GM23338 (cell line): ENCODE measurements around the gene SLC5A2.

Experiments used
- CREB1 ChIP-seq: fragments of 250-450 bp; sonication (Bioruptor Pico); IDR thresholded peaks from 2 replicates; pipeline ENCODE4 v1.5.0; 2020; ENCODE audit warnings: low read depth, mild to moderate bottlenecking, moderate library complexity
- CTCF ChIP-seq, 2 experiments: fragments of 200-600 bp in 1 of 2; sonication (generic) in 1 of 2; conservative IDR thresholded peaks; 2 replicates each; pipeline versions ENCODE4 v1.5.1 to v1.6.1; 2016 to 2017; ENCODE audit warnings: antibody characterized with exemption in 2 of 2, low read depth in 2 of 2, mild to moderate bottlenecking in 2 of 2, moderate library complexity in 1 of 2
- ETS1 ChIP-seq: IDR thresholded peaks from 2 replicates; pipeline ENCODE4 v1.6.1; 2016; ENCODE audit warnings: antibody characterized with exemption
- EZH2 ChIP-seq: fragments of 200-600 bp; sonication (generic); IDR thresholded peaks from one replicate; pipeline ENCODE4 v1.8.0; 2017; ENCODE audit warnings: antibody characterized with exemption, mild to moderate bottlenecking, low read depth; ENCODE audit not compliant: unreplicated experiment
- EZH2phosphoT487 ChIP-seq: fragments of 200-600 bp; sonication (generic); IDR thresholded peaks from one replicate; pipeline ENCODE4 v1.8.1; 2018; ENCODE audit warnings: antibody characterized with exemption; ENCODE audit not compliant: unreplicated experiment
- JUNB ChIP-seq: IDR thresholded peaks from one replicate; pipeline ENCODE4 v1.6.1; 2016; ENCODE audit warnings: antibody characterized with exemption; ENCODE audit not compliant: unreplicated experiment
- NANOG ChIP-seq: IDR thresholded peaks from 2 replicates; pipeline ENCODE4 v1.6.1; 2016; ENCODE audit warnings: antibody characterized with exemption, borderline replicate concordance
- POLR2AphosphoS5 ChIP-seq: IDR thresholded peaks from 2 replicates; pipeline ENCODE4 v1.6.1; 2016; ENCODE audit warnings: antibody characterized with exemption, low read depth
- REST ChIP-seq: IDR thresholded peaks from one replicate; pipeline ENCODE4 v1.6.1; 2018; ENCODE audit warnings: antibody characterized with exemption; ENCODE audit not compliant: unreplicated experiment
- STAT1 ChIP-seq: IDR thresholded peaks from one replicate; pipeline ENCODE4 v1.6.1; 2016; ENCODE audit warnings: antibody characterized with exemption; ENCODE audit not compliant: unreplicated experiment
- ZNF114 ChIP-seq: fragments of 250-450 bp; sonication (Bioruptor Pico); IDR thresholded peaks from 2 replicates; pipeline ENCODE4 v1.5.0; 2020; ENCODE audit warnings: mild to moderate bottlenecking, moderate library complexity
- ZNF462 ChIP-seq: fragments of 250-450 bp; sonication (Bioruptor Pico); IDR thresholded peaks from 2 replicates; pipeline ENCODE4 v1.5.0; 2020; ENCODE audit warnings: mild to moderate bottlenecking, moderate library complexity

- TF ChIP-seq CTCF (conservative IDR thresholded peaks at IDR 0.05; ENCODE audit: low read depth in 2 of 2) (no peak), CREB1 (CRISPR knock-in tag) (no peak), POLR2AphosphoS5 (no peak), ETS1 (no peak), EZH2 (no peak), EZH2phosphoT487 (no peak), STAT1 (no peak), JUNB (no peak), ZNF114 (CRISPR knock-in tag) (no peak), REST (no peak), NANOG (no peak), ZNF462 (no peak)
These were observed 8.7 kb upstream of the SLC5A2 start for GRCh38 chr16:31474173-31474714.
